Measurements from ENCODE around the gene AQP9. TPM values are rescaled to one million over a fixed set of nuclear protein-coding genes. Genes with fewer than 3 reads are reported as not detected.

The AQP9 gene
- total RNA-seq, 1 donor from 2014 or later = not detected

DNA sequence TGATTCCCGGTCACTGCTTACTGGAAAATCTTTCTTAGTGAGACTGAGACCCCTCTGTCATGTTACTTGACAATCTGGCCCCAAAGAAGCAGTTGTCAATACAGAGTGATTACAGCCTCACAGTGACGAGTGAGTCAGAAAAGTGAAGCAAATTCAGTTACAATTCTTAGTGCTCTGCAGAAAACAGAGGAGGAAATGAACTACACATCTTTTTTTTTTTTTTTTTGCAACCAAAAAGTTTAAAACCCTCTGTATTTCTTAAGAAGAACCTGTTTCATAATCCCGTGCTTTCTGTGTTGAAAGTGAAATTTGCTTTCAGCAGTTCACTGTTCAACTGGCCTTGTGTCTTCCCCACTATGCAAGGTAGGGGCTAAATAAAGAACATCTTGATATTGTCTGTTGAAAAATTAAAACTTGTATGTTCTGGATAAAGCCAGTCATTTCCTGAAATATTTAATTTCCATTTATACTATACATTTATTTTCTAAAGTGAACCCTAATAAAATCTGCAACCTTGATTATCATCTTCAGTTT, 1.9 kb downstream of the AQP9 start:
- no peak overlapping the region for H3K4me3 Mint-ChIP-seq
- H3K9me3 Mint-ChIP-seq = no peaks in the 10 kb centered on the region
- H3K36me3 Mint-ChIP-seq = no peaks in the 10 kb centered on the region
- peaks cover 6% of the 10 kb centered on the region for H3K4me1 Mint-ChIP-seq
- H3K27me3 Mint-ChIP-seq (ENCODE audit: low read depth) = no peaks in the 10 kb centered on the region
- DNase-seq (ENCODE audit: low spot score in 2 of 2, unreplicated experiment in 2 of 2) = no peak
- H3K27ac Mint-ChIP-seq = no peak overlapping the region
- TF ChIP-seq CTCF (IDR thresholded peaks at IDR 0.05; ENCODE audit: unreplicated experiment) = no peak

GRCh38 chr15:58141894-58142293, 3.7 kb downstream of the AQP9 start:
- Mint-ChIP-seq H3K4me3 (no peak overlapping the region), H3K27ac (no peak overlapping the region), H3K4me1 (peaks cover 9% of the 10 kb centered on the region), H3K27me3 (ENCODE audit: low read depth) (no peaks in the 10 kb centered on the region), H3K9me3 (no peaks in the 10 kb centered on the region), H3K36me3 (no peaks in the 10 kb centered on the region)
- no peak for DNase-seq (ENCODE audit: low spot score in 2 of 2, unreplicated experiment in 2 of 2)
- no peak for TF ChIP-seq CTCF (IDR thresholded peaks at IDR 0.05; ENCODE audit: unreplicated experiment)

GRCh38 chr15:58142827-58143461, 4.8 kb downstream of the AQP9 start:
- no peak for TF ChIP-seq CTCF (IDR thresholded peaks at IDR 0.05; ENCODE audit: unreplicated experiment)
- Mint-ChIP-seq H3K4me3 (no peak overlapping the region), H3K36me3 (no peaks in the 10 kb centered on the region), H3K4me1 (peaks cover 9% of the 10 kb centered on the region), H3K27me3 (ENCODE audit: low read depth) (no peaks in the 10 kb centered on the region), H3K27ac (no peak overlapping the region), H3K9me3 (no peaks in the 10 kb centered on the region)
- no peak for DNase-seq (ENCODE audit: low spot score in 2 of 2, unreplicated experiment in 2 of 2)

- Mint-ChIP-seq H3K4me1 (peaks cover 2% of the 10 kb centered on the region), H3K27me3 (ENCODE audit: low read depth) (no peaks in the 10 kb centered on the region), H3K36me3 (no peaks in the 10 kb centered on the region), H3K4me3 (no peak overlapping the region), H3K27ac (no peak overlapping the region), H3K9me3 (no peaks in the 10 kb centered on the region)
- TF ChIP-seq CTCF (IDR thresholded peaks at IDR 0.05; ENCODE audit: unreplicated experiment) = no peak
- no peak for DNase-seq (ENCODE audit: low spot score in 2 of 2, unreplicated experiment in 2 of 2)
Observed at GRCh38 chr15:58145606-58146005, 7.4 kb downstream of the AQP9 start.

GRCh38 chr15:58146211-58146610, 8.0 kb downstream of the AQP9 start:
- no peaks in the 10 kb centered on the region for H3K36me3 Mint-ChIP-seq
- H3K9me3 Mint-ChIP-seq = no peaks in the 10 kb centered on the region
- no peak for TF ChIP-seq CTCF (IDR thresholded peaks at IDR 0.05; ENCODE audit: unreplicated experiment)
- H3K27me3 Mint-ChIP-seq (ENCODE audit: low read depth) = no peaks in the 10 kb centered on the region
- peaks cover 2% of the 10 kb centered on the region for H3K4me1 Mint-ChIP-seq
- H3K4me3 Mint-ChIP-seq = no peak overlapping the region
- H3K27ac Mint-ChIP-seq = no peak overlapping the region
- DNase-seq (ENCODE audit: low spot score in 2 of 2, unreplicated experiment in 2 of 2) = no peak

Measured in mesothelial cell of epicardium (in vitro differentiated cells).